GM12865 (cell line): Measurements from ENCODE around the gene AGXT.

Experiments
- DNase-seq: peaks from one replicate; pipeline ENCODE4 v3.0.0; 2010; ENCODE audit warnings: low read depth
- H3K4me3 ChIP-seq: 2 replicates; pipeline ENCODE4 v1.5.1; 2011; ENCODE audit warnings: mild to moderate bottlenecking, low read depth, low read length, control low read depth
- CTCF ChIP-seq: IDR thresholded peaks from 2 replicates; pipeline ENCODE4 v1.5.1; 2011; ENCODE audit warnings: low read length, control low read depth, low read depth, inconsistent platforms; ENCODE audit not compliant: insufficient read depth; ENCODE audit errors: missing control alignments

AGXT gene

GRCh38 chr2:240903191-240904060, 34.8 kb downstream of the AGXT start:
- H3K4me3 ChIP-seq: no peak overlapping the region
- TF ChIP-seq CTCF: no peak
- no peak for DNase-seq

DNA sequence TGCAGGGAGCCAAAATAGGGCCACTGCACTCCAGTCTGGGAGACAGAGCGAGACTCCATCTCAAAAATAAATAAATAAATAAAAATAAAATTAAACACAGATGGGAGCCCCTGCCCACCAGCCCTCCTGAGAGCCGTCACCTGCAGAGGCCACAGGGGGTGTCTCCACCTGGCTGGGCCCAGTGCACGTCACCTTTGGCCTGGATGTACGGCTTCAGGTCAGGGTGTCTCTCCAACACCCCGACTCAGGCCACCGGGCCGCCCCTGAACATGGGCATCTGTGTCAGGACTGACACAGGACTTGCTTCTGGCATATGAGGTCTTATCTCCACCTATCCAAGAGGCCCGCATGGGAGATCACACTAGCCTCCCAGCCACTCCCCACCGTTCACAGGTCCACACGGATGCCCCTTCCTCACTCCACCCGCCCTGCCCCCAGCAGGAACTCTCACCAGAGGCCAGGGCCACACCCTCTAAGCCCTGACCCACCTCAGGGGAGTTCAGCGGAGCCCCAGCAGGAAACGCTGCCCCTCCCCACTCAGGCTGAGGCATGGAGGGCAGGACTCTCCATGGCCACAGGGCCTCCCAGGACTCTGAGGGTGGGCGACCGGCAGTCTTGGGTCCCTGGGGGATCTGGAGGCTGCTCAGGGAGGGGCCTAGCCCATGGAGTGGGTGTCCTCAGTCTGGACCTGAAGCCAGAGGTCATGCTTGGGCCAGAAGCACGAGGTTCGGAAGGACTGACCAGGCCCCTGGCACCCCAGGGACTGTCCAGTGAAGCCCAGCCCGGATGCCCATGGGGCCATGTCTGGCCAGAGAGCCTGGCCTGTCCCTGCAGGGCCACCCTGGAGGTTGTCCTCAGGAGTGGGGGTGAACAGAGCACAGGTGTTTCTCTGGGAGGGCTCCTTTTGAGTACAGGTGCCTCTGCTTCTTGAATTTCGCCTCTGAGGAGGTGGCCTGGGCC, 35.9 kb downstream of the AGXT start:
- TF ChIP-seq CTCF: no peak
- no peak for DNase-seq
- H3K4me3 ChIP-seq: no peak overlapping the region

DNA sequence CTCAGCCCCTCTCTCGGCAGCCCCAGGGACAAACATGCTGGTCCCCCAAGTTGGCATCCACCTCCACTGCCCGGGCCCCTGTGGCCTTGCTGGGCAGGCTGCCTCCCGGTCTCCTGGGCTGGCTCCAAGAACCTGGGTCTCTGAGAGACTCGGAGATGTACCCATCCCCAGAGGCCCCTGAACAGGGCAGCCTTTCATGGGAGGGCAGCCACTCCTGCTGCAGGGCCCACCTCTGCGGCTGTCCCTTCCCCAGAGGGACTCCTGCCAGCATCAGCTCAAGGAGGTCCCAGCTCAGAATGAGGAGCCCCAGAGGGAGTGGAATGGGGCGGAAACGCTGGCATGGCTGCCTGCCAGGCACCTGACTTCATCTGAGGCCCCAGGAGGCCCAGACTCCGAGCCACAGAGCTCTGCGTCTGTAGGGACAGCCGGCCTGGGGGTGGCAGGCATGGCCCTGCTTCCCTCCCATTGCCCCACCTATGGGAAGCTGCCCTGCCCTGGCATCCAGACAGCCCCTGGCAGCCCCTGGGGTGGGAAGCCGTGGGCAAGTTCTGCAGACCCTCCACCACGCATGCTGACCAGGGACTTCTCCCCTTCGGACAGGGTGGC, 36.7 kb downstream of the AGXT start:
- H3K4me3 ChIP-seq: no peak overlapping the region
- DNase-seq: no peak
- TF ChIP-seq CTCF: no peak

GRCh38 chr2:240906141-240906910, 37.7 kb downstream of the AGXT start, which contains the start of gene CROCC2:
TSS of gene CROCC2 (plus strand) at chr2:240906336. CDS start at chr2:240906514, 178 bp downstream.
- no peak for DNase-seq
- no peak for TF ChIP-seq CTCF
- no peak within 1 kb of the TSS for H3K4me3 ChIP-seq

DNA sequence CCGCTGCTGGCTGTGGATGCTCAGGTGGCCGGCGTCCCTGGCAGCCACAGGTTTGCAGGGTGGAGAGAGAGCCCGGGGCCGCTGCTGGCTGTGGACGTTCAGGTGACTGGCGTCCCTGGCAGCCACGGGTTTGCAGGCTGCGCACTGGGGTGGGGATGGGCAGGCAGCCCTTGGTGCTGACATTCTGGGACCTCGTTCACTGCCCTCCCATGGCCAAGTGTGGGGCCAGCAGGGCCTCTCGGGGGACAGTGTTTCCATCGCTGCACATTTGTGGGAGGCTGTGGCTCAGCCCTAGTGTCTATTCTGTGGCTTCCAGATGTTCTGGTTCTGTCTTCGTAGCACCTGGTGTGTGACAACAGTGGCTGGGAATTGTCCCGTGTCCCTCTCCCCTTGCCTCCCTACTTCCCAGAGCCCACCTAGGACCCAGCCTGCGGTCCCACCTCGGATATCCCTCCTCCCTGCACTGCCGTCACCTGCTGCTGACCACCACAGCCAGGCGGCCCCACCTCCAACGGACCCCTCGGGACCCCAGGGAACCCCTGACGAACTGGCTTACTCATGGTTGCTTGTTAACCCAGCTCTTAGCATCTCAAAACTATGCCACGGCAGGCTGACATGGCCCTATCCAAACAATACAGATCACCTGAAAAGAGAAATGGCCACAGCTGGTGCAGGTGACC, 38.4 kb downstream of the AGXT start:
- H3K4me3 ChIP-seq: no peak overlapping the region
- DNase-seq: no peak
- no peak for TF ChIP-seq CTCF
